HG03520 (cell line): ENCODE data around the gene POLA1.
"Not testable (repeated sequence)": the region's sequence is repeated elsewhere in the genome, so short reads cannot be mapped to it uniquely, and the experiment has no call there.

ENCODE experiments used
- ATAC-seq: cut with Tn5 transposase; IDR thresholded peaks from one replicate; pipeline ENCODE4 v1.9.1; 2021; ENCODE audit warnings: mild to moderate bottlenecking, moderate library complexity; ENCODE audit not compliant: unreplicated experiment

The POLA1 gene

GRCh38 chrX:24796204-24796603 lies 102.5 kb downstream of the POLA1 start:
- no peak for ATAC-seq

- no peak for ATAC-seq
Observed at GRCh38 chrX:24799078-24799477, 105.4 kb downstream of the POLA1 start.

GRCh38 chrX:24799565-24799964 lies 105.8 kb downstream of the POLA1 start:
- no peak for ATAC-seq

DNA sequence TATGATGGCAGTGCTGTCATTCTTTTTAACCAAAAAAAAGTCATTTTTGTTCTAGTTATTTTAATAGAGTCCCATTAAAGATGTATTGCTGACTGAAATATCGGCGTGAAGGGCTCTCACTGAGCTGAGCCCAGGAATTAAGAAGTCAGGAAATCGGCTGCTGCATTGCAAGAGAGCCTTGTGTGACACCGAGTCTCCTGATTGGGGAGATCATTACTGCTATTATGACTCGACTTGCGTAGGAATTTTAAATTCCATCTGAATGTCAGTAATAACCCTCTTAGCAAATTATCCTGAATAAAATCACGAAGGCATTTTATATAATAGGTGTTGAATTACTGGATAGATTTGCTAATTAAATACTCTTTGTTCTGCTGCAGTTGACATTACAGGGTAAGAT lies 111.5 kb downstream of the POLA1 start:
- no peak for ATAC-seq

- ATAC-seq: not testable (repeated sequence)
Observed at GRCh38 chrX:24819807-24820206, 126.1 kb downstream of the POLA1 start.

DNA sequence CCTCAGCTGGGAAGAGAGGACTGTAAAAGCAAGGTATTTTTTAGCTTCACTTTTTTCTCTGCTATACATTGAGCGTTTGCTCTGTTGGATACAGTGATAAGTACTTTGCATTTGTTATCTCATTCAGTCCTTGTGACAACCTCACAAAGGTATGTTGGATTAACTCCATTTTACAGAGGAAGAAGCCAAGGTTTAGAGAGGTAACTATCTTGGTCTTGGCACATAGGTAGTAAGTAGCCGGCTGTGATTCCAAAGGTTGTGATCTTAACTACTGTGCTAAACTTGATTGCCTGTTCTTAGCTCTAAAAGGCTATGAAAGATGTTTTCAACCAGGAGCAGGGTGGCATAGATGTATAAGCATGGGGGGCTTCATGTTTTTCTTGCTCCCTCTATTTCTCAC lies 134.4 kb downstream of the POLA1 start:
- ATAC-seq: no peak

GRCh38 chrX:24828600-24828999 lies 134.9 kb downstream of the POLA1 start:
- ATAC-seq: no peak

GRCh38 chrX:24833695-24834094 lies 140.0 kb downstream of the POLA1 start:
- ATAC-seq: no peak

DNA sequence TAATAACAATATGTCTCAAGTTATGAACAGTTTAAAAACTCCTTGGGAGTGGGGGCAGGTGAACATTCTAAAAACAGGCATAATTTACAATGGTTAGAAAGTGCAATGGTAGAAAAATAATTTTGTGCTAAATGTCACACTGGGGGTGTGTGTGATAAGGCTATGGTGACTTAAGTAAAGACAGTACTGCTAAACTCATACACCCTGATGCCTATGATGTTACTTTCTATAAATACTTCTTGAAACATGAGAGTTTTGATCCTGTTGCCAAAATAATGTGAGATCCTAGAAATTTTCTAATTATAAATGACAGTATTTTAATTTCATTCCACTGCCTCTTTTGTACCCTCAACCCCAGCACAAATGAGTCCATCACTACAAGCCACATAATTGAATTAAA lies 144.2 kb downstream of the POLA1 start:
- ATAC-seq: no peak

DNA sequence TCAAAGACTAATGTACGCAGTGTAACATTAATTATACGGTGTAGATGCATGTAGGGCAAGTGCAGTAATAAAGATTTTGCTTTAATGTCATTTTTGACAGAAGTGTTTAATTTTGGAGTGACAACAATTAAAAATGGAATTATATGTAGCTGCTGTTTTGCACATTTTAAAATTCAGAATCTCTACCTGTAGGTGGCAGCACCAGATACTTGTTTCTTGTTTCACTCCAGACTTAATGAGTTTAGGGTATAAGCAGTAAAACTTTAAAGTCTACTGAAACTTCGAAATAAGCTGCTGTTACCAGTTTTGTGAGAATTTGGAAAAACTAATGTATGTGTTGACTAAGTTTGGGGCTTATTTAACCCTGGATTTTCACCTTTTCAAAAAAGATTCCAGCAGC lies 144.9 kb downstream of the POLA1 start:
- no peak for ATAC-seq

- no peak for ATAC-seq
Observed at GRCh38 chrX:24839331-24839730, 145.6 kb downstream of the POLA1 start.

GRCh38 chrX:24842486-24842885 lies 148.8 kb downstream of the POLA1 start:
- ATAC-seq: no peak

DNA sequence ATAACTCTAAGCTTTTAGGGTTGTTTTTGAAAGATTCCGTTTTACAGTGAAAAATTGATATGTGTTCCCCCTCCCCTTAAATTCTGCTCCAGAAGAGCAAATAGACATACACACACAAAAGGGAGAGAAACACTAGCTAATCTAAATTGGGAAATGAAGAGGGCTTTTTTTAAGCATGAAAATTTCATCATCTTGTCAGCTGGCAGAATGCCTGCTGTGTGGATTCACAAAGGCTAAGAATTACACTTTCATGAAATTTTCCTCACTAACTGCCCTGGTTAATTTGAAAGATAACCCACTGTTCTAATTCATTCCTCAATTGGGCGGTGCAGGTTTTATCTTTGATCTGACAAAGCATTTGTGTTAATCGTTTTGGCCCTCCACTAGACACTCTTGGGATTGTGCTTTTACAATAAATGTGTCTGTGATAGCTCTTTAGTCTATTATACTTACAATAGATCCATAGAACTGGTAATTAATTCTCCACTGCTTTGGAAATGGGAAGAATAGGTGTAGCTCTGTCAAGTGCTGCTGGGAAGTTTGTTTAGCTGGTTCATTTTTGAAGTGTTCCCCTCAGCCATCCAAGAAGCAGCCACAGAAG lies 152.9 kb downstream of the POLA1 start:
- no peak for ATAC-seq

- ATAC-seq: no peak
Observed at GRCh38 chrX:24851289-24851688, 157.6 kb downstream of the POLA1 start.

- ATAC-seq: no peak
Observed at GRCh38 chrX:24851780-24852179, 158.1 kb downstream of the POLA1 start.

DNA sequence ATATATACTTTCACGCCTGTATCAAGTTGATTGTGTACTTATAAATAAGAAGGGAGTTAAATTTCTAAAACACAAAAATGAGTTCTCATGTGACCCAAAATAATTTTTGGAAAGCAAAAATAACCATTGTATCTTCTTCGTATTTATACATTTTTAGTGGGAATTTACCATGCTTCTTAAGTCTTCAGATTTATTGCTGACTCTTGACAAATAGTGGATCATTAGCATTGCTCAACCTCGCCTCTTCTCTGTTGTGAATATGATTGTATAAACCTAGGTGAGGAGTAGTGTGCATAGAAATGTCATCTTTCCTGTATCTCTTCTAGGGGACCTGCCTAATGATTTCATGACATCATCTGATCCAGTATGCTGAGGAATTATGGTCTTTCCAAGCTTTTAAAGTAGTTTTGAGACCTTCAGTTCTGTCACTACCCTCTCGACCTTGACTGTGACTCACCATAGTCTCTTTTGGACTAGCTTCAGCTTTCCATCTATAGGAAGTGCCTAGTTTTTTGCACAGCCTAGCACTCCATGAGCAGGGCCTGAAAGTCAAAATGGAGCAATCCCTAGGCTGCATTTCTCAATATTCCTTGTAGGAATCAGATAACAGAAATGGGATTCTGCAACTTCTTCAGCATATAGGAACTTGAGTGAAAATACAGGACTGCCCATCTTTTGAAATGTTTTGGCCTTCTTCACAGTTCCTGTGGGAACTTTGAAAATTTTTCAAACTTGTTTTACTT lies 164.5 kb downstream of the POLA1 start:
- no peak for ATAC-seq

GRCh38 chrX:24859211-24859841 lies 165.6 kb downstream of the POLA1 start:
- no peak for ATAC-seq

DNA sequence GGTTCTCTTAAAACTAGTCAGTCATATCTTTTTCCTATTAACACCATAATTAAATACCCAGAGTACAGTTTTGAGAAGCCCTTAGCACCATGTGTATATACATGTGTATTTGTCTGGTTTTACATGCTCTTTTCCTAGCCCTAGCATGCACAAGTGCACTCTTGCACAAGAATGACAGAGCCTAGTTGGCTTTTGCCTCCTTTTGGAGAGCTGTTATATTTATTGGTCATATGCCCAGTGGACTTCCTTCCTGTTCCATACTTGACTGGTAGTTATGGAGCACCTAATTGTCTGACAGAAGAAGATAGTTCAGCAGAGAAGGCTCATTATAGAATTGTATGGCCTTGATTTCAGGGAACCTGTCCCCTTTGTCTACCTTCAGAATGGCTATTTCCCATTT lies 166.4 kb downstream of the POLA1 start:
- no peak for ATAC-seq

- ATAC-seq: no peak
Observed at GRCh38 chrX:24862343-24862742, 168.6 kb downstream of the POLA1 start.

DNA sequence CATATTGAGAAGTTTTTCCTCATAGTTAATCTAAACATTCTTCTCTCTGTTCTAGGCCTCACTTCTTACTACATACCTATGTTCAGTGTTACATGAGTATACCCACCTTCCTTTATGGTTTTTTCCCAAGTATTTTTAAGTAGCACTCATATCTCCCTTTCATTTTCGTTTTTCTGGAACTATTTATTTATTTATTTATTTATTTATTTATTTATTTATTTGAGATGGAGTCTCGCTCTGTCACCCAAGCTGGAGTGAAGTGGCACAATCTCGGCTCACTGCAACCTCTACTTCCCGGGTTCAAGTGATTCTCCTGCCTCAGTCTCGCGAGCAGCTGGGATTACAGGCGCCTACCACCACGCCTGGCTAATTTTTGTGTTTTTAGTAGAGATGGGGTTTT lies 170.1 kb downstream of the POLA1 start:
- ATAC-seq: not testable (repeated sequence)

DNA sequence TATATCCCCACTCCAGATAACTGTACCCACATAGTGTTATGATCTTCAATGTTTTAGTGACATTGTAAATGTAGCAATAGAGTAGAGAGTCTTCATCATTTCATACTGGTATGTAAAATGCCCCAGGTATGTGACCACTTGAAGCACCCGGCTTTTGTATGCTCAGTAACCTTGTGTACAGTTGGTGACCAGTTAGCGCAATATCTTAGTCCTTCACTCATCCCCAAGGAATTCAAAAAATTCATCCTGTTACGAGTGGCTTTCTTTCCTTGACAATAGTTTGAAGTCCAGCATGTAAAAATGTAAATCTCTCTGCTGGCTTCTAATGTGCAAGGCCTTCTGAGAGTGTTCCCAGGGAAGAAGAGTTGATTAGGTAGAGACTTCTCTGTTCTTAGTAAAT lies 176.4 kb downstream of the POLA1 start:
- no peak for ATAC-seq

- ATAC-seq: no peak
Observed at GRCh38 chrX:24874604-24875247, 181.0 kb downstream of the POLA1 start.
